Retinal pigment epithelial cell (primary cell): Measurements from ENCODE around the gene RHOV.

Source experiments
- DNase-seq: peaks from one replicate; pipeline ENCODE4 v3.0.0-alpha.2; 2010; ENCODE audit warnings: low read depth
- H3K4me3 ChIP-seq: 2 replicates; pipeline ENCODE4 v1.5.1; 2011; ENCODE audit warnings: mild to moderate bottlenecking, low read length, control low read depth, moderate library complexity
- TF ChIP-seq, protein P1 (sequence below): conservative IDR thresholded peaks from 2 replicates; pipeline ENCODE4 v1.5.1; 2011; ENCODE audit warnings: low read depth, low read length, control low read depth, inconsistent platforms

RHOV gene

DNA sequence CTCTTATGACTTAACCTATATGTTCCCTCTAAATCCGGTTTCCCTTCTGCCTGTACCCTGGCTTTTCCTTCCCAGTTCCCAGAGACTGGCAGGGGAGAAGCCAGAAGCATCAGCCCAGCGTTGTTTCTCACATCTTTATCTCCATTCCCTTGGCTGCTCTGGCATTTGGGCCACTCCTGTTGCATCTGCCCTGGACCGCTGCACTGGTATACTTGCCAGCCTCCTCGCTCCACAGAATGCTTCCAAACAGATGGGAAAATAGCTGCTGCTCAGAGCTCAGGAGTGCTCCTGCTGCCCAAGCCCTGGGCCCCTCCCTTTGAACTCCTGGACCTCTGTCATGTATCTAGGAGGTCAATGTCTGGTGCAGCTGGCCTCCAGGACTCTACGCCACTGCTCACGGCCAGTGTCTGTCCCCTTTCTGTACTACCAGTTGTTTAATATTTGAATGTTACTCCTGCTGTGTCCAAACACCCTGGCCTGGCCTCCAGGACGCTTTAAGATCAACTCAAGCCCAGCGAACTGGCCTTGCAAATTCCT lies 23.4 kb downstream of the RHOV start:
- TF ChIP-seq, protein P1, sequence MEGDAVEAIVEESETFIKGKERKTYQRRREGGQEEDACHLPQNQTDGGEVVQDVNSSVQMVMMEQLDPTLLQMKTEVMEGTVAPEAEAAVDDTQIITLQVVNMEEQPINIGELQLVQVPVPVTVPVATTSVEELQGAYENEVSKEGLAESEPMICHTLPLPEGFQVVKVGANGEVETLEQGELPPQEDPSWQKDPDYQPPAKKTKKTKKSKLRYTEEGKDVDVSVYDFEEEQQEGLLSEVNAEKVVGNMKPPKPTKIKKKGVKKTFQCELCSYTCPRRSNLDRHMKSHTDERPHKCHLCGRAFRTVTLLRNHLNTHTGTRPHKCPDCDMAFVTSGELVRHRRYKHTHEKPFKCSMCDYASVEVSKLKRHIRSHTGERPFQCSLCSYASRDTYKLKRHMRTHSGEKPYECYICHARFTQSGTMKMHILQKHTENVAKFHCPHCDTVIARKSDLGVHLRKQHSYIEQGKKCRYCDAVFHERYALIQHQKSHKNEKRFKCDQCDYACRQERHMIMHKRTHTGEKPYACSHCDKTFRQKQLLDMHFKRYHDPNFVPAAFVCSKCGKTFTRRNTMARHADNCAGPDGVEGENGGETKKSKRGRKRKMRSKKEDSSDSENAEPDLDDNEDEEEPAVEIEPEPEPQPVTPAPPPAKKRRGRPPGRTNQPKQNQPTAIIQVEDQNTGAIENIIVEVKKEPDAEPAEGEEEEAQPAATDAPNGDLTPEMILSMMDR: no peak

DNA sequence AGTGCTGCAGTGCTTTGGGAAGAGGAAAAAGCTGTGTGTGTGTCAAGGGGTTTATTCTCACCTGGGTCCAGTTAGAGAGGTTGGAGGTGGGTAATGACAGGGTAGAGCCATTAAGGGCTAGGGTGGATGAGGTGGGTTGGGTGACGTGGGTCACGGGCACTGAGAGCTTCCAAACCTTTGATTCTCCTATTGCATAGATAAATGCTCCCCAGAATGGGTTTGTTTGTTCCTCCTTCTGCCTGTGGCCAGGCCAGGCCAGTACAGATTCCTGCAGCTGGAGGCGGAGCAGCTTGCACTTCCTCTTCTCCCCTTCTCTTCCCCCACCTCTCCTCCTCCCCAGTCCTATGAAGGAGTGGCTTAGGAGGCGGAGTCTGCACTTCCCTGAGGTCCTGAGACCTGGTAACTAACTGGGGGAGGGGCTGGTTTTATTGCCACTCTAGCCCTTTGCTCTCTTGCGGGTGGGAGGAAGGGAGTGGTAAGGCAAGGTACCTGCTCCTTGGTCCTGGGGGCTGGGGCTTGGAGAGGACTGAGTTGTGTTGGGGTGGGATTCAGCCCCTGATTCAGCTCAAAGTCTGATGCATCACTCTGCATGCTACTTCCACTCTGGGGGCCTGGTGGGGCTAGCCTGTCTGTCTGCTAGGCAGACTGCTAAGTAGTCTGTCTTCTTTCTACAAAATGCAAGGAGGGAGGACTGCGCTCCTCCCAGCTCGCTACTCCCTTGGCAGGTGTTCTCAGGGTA lies 26.6 kb downstream of the RHOV start:
- TF ChIP-seq, protein P1: no peak
- DNase-seq: no peak
- no peak overlapping the region for H3K4me3 ChIP-seq

More for the DNA sequence above, 23.4 kb downstream of the RHOV start:
- no peak for DNase-seq
- H3K4me3 ChIP-seq: no peak overlapping the region

DNA sequence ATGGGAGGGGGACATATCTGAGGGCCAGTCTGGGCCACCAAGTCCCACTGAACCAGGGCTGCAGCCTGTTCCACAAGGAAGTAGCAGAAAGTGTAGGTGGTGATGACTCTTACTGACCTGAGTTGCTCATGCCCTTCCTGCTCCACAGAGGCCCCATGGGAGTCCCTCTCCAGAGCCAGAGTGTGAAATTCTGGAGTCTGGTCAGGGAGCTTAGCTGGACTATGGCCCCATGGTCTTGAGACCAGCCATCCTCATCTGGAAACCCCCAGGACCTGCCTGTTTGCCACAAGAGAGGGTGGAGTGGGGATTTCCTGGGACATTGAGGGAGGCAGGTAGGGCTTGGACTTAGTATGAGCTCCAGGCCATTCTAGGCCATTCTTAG lies 27.2 kb downstream of the RHOV start:
- no peak for DNase-seq
- TF ChIP-seq, protein P1: no peak
- no peak overlapping the region for H3K4me3 ChIP-seq

DNA sequence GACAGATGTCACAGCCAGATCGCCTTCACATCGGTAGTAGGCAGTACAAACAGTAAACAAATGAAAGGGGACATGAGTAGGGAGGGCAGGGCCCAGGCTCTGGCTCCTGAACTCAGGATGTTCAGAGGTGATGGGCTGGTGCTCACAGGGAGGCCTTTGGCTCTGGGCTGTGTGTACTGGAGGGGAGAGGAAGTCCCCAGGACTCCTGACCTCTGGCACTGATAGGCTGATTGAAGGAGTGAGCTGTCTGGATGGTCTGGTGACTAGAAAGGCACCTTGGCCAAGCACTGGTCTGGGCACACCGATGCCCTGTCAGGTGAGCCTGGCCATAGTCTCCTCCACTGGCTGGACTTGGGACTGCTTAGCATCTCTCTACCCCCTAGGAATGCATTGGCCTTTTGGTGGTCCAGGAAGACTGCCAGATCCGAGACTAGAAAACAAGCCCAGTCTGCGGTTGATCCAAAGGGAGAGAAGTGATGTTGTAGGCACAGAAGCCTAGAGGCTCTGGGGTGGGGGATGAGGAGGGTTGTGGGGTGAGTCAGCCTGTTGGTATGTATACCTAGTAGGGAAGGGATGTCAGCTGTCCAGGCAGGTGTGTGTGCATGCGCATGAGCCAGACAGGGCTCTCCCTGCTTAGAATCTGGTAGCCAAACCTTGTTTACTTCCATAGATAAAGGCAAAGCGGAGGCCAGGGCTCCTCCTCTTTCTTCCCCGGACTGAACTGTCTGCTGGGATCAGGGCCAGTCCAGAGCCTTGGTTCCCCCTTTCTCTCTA lies 28.3 kb downstream of the RHOV start:
- TF ChIP-seq, protein P1: no peak
- H3K4me3 ChIP-seq: no peak overlapping the region

DNA sequence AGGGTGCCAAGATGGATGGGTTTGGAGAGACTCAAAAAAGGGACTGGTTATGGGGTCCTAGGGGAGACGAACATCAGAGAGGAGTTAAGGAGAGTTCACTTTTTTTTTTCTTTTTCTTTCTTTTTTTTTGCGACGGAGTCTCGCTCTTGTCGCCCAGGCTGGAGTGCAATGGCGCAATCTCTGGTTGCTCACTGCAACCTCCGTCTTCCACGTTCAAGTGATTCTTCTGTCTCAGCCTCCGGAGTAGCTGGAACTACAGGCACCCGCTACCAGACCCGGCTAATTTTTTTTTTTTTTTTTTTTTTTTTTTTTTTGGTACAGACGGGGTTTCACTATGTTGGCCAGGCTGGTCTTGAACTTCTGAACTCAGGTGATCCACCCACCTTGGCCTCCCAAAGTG lies 29.0 kb downstream of the RHOV start:
- H3K4me3 ChIP-seq: peak overlapping the region; percentile 54
- no peak for DNase-seq
- TF ChIP-seq, protein P1: no peak

More for the DNA sequence above, 28.3 kb downstream of the RHOV start:
- DNase-seq: no peak

DNA sequence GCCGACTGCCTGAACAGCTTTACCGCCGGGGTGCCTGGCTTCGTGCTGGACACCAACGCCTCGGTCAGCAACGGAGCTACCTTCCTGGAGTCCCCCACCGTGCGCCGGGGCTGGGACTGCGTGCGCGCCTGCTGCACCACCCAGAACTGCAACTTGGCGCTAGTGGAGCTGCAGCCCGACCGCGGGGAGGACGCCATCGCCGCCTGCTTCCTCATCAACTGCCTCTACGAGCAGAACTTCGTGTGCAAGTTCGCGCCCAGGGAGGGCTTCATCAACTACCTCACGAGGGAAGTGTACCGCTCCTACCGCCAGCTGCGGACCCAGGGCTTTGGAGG lies 29.4 kb downstream of the RHOV start:
- TF ChIP-seq, protein P1: no peak
- no peak for DNase-seq
- peak overlapping the region; percentile 54 for H3K4me3 ChIP-seq
